ENCODE measurements around the gene GASK1B.

The GASK1B gene

GRCh38 chr4:158172261-158173258, at the start of gene GASK1B:
TSS of gene GASK1B (minus strand) at chr4:158173025. CDS start at chr4:158171375, 1,650 bp downstream.
- no peak for DNase-seq

DNA sequence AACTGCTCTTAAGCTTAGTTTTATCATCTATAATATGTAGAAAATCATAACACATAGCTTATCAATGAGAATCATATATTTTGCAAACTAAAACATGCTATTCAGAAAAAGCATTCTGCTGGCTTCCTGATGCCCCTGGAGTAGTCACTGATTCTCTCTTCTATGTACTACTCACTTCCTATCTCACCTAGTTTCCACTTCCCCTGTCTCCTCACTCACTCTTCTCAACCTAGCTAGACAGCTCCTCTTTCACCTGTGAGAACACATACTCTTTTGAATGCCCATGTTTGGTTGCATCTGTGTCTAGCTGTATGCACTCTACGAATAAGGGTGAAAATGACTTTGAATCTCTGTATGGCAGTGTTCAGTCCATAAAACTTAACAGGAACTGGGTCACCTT, 46.8 kb upstream of the GASK1B start:
- no peak for DNase-seq

- DNase-seq, result no peak
Measured at GRCh38 chr4:158217763-158218162, 44.9 kb upstream of the GASK1B start.

DNA sequence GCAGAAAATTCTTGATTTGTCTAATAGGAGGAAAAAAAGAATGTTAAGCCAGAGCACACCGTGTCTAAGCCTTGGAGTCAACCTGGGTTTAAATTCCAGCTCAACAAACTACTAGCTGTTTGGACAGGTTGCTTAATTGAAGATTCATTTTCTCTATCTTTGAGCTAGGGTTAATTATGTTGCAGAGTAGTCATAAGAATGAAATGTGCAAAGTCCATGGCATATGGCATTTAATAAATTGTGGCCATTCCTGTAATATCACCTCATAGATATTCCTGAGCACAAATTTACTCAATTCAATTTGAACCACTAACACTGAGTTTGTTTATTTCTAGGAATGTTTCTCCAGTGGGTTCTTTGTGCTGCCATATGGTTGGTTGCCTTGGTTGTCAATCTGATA, 42.0 kb upstream of the GASK1B start:
- DNase-seq, result no peak

DNA sequence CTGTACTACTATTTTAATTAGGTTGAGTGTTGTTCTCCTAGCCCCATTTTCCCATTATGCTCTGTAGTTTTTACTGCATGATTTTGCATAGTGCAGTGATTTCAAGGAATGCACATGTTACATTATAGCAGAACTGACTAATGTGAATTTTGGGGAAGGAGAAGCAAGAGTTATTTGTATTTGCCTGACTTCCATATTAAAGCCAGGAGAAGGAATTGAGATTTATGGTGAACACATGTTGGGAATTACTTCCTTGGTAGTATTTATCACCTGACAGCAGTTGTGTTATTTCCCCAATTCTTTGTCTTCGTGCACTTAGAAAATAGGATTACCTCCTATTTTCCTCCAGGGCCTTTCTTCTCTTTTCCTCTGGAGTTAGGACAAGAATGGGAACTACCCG, 40.6 kb upstream of the GASK1B start:
- no peak for DNase-seq

DNA sequence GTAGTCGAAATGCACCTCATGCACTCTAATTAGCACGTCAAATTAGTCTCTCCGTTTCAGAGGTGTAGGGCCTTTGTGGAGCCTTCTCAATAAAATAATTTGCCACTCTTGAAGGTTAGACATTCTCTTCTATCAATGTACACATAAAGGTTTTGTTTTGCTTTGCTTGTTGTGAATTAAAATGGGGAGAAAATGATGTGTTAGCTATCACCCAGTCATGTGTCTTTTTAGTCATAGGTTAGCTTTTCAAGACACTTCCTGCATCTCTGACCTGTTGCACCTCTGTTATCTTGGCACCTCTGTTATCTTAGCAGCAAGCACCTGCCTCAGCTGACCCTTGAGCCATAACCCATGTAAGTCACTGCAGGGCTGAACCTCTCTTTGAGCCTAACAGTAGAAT, 38.4 kb upstream of the GASK1B start:
- DNase-seq, result no peak

- DNase-seq, result peak; percentile 64
Measured at GRCh38 chr4:158209825-158210807, 37.3 kb upstream of the GASK1B start, which contains the start of gene TMEM144. TSS of gene TMEM144 (plus strand) at chr4:158210486. CDS start at chr4:158212668, 2,182 bp downstream.

DNA sequence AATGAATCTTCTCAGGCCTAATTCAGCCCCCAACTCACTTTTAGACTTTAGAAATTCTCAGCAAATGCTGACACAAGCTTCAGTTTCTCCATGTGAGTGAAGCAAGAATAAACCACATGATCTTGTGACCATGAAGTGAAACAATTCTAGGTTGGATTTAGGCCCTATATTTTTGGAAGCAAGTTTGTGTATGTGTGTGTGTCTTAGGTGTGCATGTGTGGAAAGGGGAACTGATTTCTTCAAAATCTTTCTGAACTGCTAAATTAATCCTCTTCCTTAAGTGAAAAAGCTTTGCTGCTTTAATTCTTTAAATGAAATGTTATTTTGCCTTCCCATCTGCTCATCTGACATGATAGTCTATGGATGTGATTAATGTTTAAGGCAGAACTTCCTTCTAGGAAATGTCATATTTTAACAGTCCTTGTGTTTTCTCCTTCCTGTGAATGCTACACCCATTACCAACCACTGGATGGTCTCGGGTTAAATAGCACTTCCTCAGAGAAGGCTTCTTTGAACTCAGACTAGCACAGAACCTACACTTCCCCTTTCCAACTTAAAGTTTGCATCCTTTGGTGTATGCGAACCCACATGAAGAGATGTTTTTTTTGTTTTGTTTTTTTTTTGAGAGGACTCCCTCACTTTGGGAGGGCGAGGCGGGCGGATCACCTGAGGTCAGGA, 36.3 kb upstream of the GASK1B start:
- no peak for DNase-seq

GRCh38 chr4:158203929-158204328, 31.1 kb upstream of the GASK1B start:
- no peak for DNase-seq

- no peak for DNase-seq
Measured at GRCh38 chr4:158203436-158203835, 30.6 kb upstream of the GASK1B start.

GRCh38 chr4:158202481-158202880, 29.7 kb upstream of the GASK1B start:
- no peak for DNase-seq

DNA sequence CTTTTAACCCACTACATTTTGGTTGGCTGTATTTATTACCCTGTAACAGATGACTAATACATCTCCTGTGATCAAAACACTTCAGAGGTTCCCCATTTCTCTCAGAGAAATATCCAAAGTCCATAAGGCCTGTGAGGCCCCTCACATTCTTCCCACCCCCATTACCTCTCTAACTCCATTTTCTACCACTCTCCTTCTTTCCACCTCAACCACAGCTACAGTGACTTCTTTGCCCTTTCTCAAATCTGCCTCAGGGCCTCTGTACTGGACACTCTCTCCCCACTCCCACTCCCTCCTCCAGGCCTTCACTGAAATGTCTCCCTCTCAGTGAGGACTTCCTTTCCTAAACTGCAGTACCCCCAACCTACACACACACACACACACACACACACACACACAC, 29.1 kb upstream of the GASK1B start:
- no peak for DNase-seq

DNA sequence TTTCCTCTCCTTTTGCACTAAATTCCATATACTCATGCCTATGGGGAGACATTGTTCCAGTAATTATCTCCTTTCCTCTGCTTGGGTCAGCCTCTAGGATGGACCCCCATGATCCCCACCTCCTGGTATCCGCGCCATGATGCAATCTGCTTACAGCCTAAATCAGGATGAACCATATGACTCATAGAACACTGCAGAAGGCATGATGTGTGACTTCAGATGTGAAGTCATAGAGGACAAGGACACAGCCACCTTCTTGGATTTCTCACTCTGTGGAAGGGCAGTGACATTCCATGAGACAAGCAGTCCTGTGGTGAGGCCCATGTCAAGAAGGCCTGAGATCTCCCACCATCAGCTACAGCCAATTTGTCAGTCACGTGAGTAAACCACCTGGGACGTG, 28.5 kb upstream of the GASK1B start:
- no peak for DNase-seq

GRCh38 chr4:158200214-158200613, 27.4 kb upstream of the GASK1B start:
- no peak for DNase-seq

GRCh38 chr4:158197194-158197776, 24.5 kb upstream of the GASK1B start:
- no peak for DNase-seq

GRCh38 chr4:158195297-158195696, 22.5 kb upstream of the GASK1B start:
- DNase-seq, result no peak

- DNase-seq, result no peak
Measured at GRCh38 chr4:158193171-158193749, 20.4 kb upstream of the GASK1B start.

DNA sequence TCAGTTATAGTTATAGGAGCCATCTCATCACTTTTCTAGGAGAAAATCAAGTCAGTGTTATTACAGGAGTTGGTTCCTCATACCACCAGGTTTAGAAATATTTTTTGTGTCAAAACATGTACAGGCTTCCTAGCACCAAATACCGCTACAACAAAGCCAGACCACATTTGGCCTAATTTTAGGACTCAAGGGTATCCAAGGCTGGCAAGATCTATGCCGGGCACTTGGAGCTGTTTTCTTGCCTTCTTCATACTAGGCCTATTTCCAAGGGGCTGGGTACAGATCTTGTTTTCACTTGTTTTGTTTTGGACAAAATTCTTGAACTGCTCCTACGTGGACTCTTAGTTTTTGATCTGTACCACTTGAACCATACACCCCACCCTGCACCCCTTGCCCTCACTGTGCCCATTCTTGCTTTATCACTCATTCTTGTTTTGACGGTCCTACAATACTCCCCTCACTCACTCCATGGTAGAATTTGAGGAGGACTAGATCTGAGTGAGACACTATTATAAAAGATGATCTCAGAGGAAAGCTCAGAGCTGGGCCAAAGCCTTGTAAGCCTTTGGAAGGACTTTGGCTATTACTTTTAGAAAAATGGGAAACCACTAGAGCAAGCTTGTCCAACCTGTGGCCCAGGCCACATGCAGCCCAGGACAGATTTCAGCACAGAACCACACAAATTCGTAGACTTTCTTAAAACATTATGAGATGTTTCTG, 19.8 kb upstream of the GASK1B start:
- no peak for DNase-seq

- DNase-seq, result no peak
Measured at GRCh38 chr4:158190718-158191117, 17.9 kb upstream of the GASK1B start.

- DNase-seq, result no peak
Measured at GRCh38 chr4:158189422-158189821, 16.6 kb upstream of the GASK1B start.

- DNase-seq, result no peak
Measured at GRCh38 chr4:158186815-158187214, 14.0 kb upstream of the GASK1B start.

All from activated CD8-positive, alpha-beta memory T cell treated with anti-CD3 and anti-CD28 coated beads for 24 hours (primary cell).